Panc1 (cell line): ENCODE results near the gene TMEM88. TPM values are rescaled to one million over a fixed set of nuclear protein-coding genes. Genes with fewer than 3 reads are reported as not detected.
"Not testable (repeated sequence)": the region's sequence is repeated elsewhere in the genome, so short reads cannot be mapped to it uniquely, and the experiment has no call there.

Experiments used
- ATAC-seq: fragments of 200-7000 bp; cut with Tn5 transposase; 2 replicates; pipeline ENCODE4 v1.9.1; 2020; ENCODE audit warnings: mild to moderate bottlenecking, moderate library complexity
- BruUV-seq: library from RNA; stranded (reverse); fragments of 400-500 nt; replicated peaks from 2 replicates; lab custom pipeline; 2021; lab: Mats Ljungman, UMichigan
- CTCF ChIA-PET: fragments of 300-600 bp; sonication (Branson Sonifier 250); formaldehyde crosslinking; loops from one replicate; lab custom pipeline; 2022; ENCODE audit warnings: antibody characterized with exemption; lab: Charles Lee
- POLR2A ChIA-PET: fragments of 300-600 bp; sonication (Branson Sonifier 250); formaldehyde crosslinking; loops from one replicate; lab custom pipeline; 2022; ENCODE audit warnings: antibody characterized with exemption; lab: Charles Lee
- DNase-seq: peaks from one replicate; pipeline ENCODE4 v3.0.0-alpha.2; 2010; ENCODE audit warnings: low read depth, low spot score
- H3K27ac ChIP-seq: 2 replicates; pipeline ENCODE4 v1.5.1; 2011; ENCODE audit warnings: mild to moderate bottlenecking, low read length, inconsistent platforms
- H3K27me3 ChIP-seq: fragments of 200-500 bp; sonication (Bioruptor generic); 2 replicates; pipeline ENCODE4 v1.6.0; 2014; ENCODE audit warnings: low read length, inconsistent platforms; ENCODE audit not compliant: control insufficient read depth, insufficient read depth
- H3K36me3 ChIP-seq: fragments of 200-500 bp; sonication (Bioruptor generic); 2 replicates; pipeline ENCODE4 v1.5.1; 2014; ENCODE audit warnings: inconsistent platforms, mild to moderate bottlenecking, low read length, moderate library complexity; ENCODE audit not compliant: control insufficient read depth, insufficient read depth
- H3K4me1 ChIP-seq: 2 replicates; pipeline ENCODE4 v1.5.1; 2011; ENCODE audit warnings: inconsistent platforms, mild to moderate bottlenecking, low read length, moderate library complexity; ENCODE audit not compliant: control insufficient read depth, insufficient read depth
- H3K4me3 ChIP-seq, 2 experiments: 2 replicates each; pipeline ENCODE4 v1.5.1; 2011 to 2012; ENCODE audit warnings: low read depth in 2 of 2, low read length in 2 of 2, mild to moderate bottlenecking in 2 of 2, inconsistent platforms in 1 of 2, moderate library complexity in 1 of 2
- H3K9me3 ChIP-seq: fragments of 200-500 bp; sonication (Bioruptor generic); 2 replicates; pipeline ENCODE4 v1.5.1; 2014; ENCODE audit warnings: low read depth, mild to moderate bottlenecking, inconsistent platforms, low read length, moderate library complexity; ENCODE audit not compliant: control insufficient read depth, insufficient read depth
- CTCF ChIP-seq: fragments of 450-650 bp; IDR thresholded peaks from 2 replicates; pipeline ENCODE4 v1.5.1; 2017; ENCODE audit warnings: mild to moderate bottlenecking
- POLR2AphosphoS5 ChIP-seq: IDR thresholded peaks from 2 replicates; pipeline ENCODE4 v1.6.1; 2012; ENCODE audit warnings: mild to moderate bottlenecking, low read depth, low read length, moderate library complexity
- SIN3A ChIP-seq: IDR thresholded peaks from 2 replicates; pipeline ENCODE4 v1.6.1; 2012; ENCODE audit warnings: low read depth, mild to moderate bottlenecking, low read length, moderate library complexity, borderline replicate concordance; ENCODE audit not compliant: insufficient read depth
- TCF7L2 ChIP-seq: IDR thresholded peaks from 2 replicates; pipeline ENCODE4 v1.6.1; 2011; ENCODE audit warnings: mild to moderate bottlenecking, low read depth, low read length, inconsistent platforms
- in situ Hi-C: cut with HindIII; loops from 2 replicates; pipeline ENCODE4 v1.10.0; 2016; ENCODE audit warnings: low sequenced_read_pairs, low pct_unique_long_range_greater_than_20kb
- intact Hi-C: fragments of 100-400 bp; cut with micrococcal nuclease; formaldehyde crosslinking; loops from one replicate; pipeline ENCODE4 v1.10.0; 2022; ENCODE audit not compliant: unreplicated experiment
- total RNA-seq: library from RNA; stranded (reverse); gene quantifications from one replicate; pipeline ENCODE4 v1.2.1, GENCODE V29; 2021; ENCODE audit not compliant: unreplicated experiment
- TF ChIP-seq, protein P1 (sequence below), 2 experiments: IDR thresholded peaks; 2 replicates each; pipeline ENCODE4 v1.6.1; 2011 to 2012; ENCODE audit warnings: low read depth in 2 of 2, control low read depth in 1 of 2, low read length in 1 of 2, mild to moderate bottlenecking in 1 of 2, moderate library complexity in 1 of 2; ENCODE audit not compliant: insufficient read depth in 1 of 2

The TMEM88 gene
- total RNA-seq, 1 experiment from 2014 or later, result 1.6 TPM

GRCh38 chr17:7807206-7807605, 47.7 kb upstream of the TMEM88 start:
- intact Hi-C loops (no loop called here), in situ Hi-C loops (no loop called here)
- Histone ChIP-seq H3K9me3 (no peaks in the 10 kb centered on the region), H3K4me1 (no peaks in the 10 kb centered on the region; the same call in 1 of the 2 replicates), H3K4me3 (no peak overlapping the region), H3K36me3 (no peaks in the 10 kb centered on the region), H3K27me3 (no peaks in the 10 kb centered on the region), H3K27ac (no peak overlapping the region)
- ChIA-PET CTCF (no interaction called here), POLR2A (no interaction called here)
- DNase-seq (no peak), ATAC-seq (no peak)
- TF ChIP-seq POLR2AphosphoS5 (no peak), TCF7L2 (no peak), SIN3A (no peak), CTCF (no peak)
- TF ChIP-seq, protein P1, sequence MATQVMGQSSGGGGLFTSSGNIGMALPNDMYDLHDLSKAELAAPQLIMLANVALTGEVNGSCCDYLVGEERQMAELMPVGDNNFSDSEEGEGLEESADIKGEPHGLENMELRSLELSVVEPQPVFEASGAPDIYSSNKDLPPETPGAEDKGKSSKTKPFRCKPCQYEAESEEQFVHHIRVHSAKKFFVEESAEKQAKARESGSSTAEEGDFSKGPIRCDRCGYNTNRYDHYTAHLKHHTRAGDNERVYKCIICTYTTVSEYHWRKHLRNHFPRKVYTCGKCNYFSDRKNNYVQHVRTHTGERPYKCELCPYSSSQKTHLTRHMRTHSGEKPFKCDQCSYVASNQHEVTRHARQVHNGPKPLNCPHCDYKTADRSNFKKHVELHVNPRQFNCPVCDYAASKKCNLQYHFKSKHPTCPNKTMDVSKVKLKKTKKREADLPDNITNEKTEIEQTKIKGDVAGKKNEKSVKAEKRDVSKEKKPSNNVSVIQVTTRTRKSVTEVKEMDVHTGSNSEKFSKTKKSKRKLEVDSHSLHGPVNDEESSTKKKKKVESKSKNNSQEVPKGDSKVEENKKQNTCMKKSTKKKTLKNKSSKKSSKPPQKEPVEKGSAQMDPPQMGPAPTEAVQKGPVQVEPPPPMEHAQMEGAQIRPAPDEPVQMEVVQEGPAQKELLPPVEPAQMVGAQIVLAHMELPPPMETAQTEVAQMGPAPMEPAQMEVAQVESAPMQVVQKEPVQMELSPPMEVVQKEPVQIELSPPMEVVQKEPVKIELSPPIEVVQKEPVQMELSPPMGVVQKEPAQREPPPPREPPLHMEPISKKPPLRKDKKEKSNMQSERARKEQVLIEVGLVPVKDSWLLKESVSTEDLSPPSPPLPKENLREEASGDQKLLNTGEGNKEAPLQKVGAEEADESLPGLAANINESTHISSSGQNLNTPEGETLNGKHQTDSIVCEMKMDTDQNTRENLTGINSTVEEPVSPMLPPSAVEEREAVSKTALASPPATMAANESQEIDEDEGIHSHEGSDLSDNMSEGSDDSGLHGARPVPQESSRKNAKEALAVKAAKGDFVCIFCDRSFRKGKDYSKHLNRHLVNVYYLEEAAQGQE (IDR thresholded peaks at IDR 0.05; ENCODE audit: insufficient read depth in 1 of 2, low read depth in 2 of 2, low read length in 1 of 2), result no peak
- BruUV-seq, result no TSS peak

DNA sequence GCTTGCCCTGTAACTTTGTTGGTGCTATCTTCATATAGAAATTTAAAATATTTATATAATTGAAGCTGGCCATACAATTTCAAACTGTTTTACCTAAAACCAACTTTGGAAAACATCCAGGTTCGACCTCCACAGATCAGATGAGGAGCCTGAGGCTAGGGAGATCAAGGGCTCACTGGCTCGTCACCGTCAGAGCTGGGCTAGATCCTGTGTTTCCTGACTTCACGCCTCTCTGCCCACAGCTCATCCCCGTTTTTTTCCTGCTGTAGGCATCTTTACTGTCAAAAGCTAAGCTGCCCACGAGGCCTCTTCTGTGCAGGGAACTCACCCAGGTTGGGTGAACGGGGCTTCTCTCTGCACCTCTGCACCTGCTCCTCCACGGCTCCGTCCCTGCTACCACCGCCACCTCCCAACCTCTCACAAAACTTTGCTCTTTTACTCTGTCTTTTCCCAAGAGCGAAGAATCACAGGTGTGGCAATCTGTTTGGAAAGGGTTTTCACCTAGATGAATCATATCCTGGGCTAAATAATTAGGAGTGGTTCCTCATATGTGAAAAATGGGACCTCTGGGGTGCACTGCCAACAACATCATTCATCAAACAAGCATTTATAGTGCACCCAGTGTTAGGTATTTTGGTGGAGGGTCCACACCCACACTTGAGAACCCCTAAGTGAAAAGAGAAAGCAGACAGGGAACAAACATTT, 45.6 kb upstream of the TMEM88 start:
- H3K27ac ChIP-seq, result no peak overlapping the region
- ChIA-PET CTCF (no interaction called here), POLR2A (no interaction called here)
- H3K4me1 ChIP-seq, result no peaks in the 10 kb centered on the region
- DNase-seq (no peak), ATAC-seq (no peak)
- TF ChIP-seq, protein P1 (IDR thresholded peaks at IDR 0.05; ENCODE audit: insufficient read depth in 1 of 2, low read depth in 2 of 2, low read length in 1 of 2), result no peak
- TF ChIP-seq SIN3A, result no peak
- no peak overlapping the region for H3K4me3 ChIP-seq
- no TSS peak for BruUV-seq
- no peaks in the 10 kb centered on the region for H3K27me3 ChIP-seq
- H3K9me3 ChIP-seq, result no peaks in the 10 kb centered on the region
- intact Hi-C loops, result no loop called here
- no peaks in the 10 kb centered on the region for H3K36me3 ChIP-seq
- in situ Hi-C loops, result no loop called here

- H3K27ac ChIP-seq, H3K9me3 ChIP-seq, POLR2A ChIA-PET, in situ Hi-C loops, H3K4me3 ChIP-seq, DNase-seq, BruUV-seq, intact Hi-C loops, H3K36me3 ChIP-seq, ATAC-seq, CTCF ChIA-PET, H3K4me1 ChIP-seq, H3K27me3 ChIP-seq: not testable (repeated sequence)
Measured at GRCh38 chr17:7809791-7810343, 45.0 kb upstream of the TMEM88 start.
